ENCODE results near the gene SLC12A5.
A peak's percentile ranks its signal among the peaks of the same experiment; 100 is the strongest.

The SLC12A5 gene

DNA sequence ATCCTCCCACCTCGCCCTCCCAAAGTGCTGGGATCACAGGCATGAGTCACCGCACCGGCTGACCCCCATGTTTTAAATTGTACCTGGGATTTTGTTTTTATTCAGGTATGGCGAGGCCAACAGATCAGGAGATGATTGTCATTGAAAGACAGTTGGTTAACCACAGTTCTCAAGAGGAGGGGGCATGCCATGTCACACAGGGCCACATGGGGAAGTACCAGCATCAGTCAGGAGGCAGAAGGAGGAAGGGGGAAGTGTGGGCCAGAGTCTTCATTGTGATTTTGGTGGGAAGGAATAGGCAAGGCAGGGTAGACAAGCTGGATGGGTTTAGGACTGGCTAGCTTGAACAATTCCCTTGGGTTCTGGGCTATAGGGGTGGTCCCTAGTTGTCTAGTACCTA is 30.3 kb upstream of the SLC12A5 start:
- no peak overlapping the region for H3K4me2 ChIP-seq (ENCODE audit: low read length)
- H3K18ac ChIP-seq (ENCODE audit: low read length): no peak overlapping the region
- no peak overlapping the region for H3K23ac ChIP-seq (ENCODE audit: low read length)
- H3K14ac ChIP-seq (ENCODE audit: low read length): no peak overlapping the region
- no peak overlapping the region for H4K12ac ChIP-seq (ENCODE audit: low read depth, low read length)
- WGBS (ENCODE audit: extremely low coverage, insufficient coverage, insufficient read length): no CpG with 5 or more reads among the region's 4 CpGs
- H3K9ac ChIP-seq (ENCODE audit: low read length): no peak overlapping the region
- H3K4me1 ChIP-seq (ENCODE audit: control insufficient read depth in 1 of 2, insufficient read depth in 2 of 2, low read length in 2 of 2): peaks cover 9 to 29% of the 10 kb centered on the region in 2 experiments
- H3K79me2 ChIP-seq (ENCODE audit: control insufficient read depth, insufficient read depth, low read length, poor library complexity): no peaks in the 10 kb centered on the region
- H4K8ac ChIP-seq (ENCODE audit: low read depth, low read length): no peak overlapping the region
- H2BK5ac ChIP-seq (ENCODE audit: low read depth, low read length, poor library complexity): no peak overlapping the region
- no peaks in the 10 kb centered on the region for H3K27me3 ChIP-seq (ENCODE audit: insufficient read depth, low read length)
- no peaks in the 10 kb centered on the region for H3K9me3 ChIP-seq (ENCODE audit: insufficient read depth, low read depth, low read length)
- no peak overlapping the region for H2AFZ ChIP-seq (ENCODE audit: insufficient read depth, low read length, poor library complexity)
- no peak overlapping the region for H2AK5ac ChIP-seq (ENCODE audit: low read length)
- peaks cover 13% of the 10 kb centered on the region for H3K79me1 ChIP-seq (ENCODE audit: low read length)
- DNase-seq: no peak
- H4K91ac ChIP-seq (ENCODE audit: low read depth, low read length): no peak overlapping the region
- no peaks in the 10 kb centered on the region for H3K36me3 ChIP-seq (ENCODE audit: control insufficient read depth in 1 of 2, insufficient read depth in 2 of 2, low read length in 2 of 2)
- no peak overlapping the region for H3K27ac ChIP-seq (ENCODE audit: low read depth, low read length)
- H3K4ac ChIP-seq (ENCODE audit: low read depth, low read length): no peak overlapping the region
- no peak overlapping the region for H2BK120ac ChIP-seq (ENCODE audit: insufficient read depth, low read length, poor library complexity)
- peak overlapping the region; percentile 3 for H2BK12ac ChIP-seq (ENCODE audit: low read length)
- H3K4me3 ChIP-seq (ENCODE audit: low read depth, low read length): no peak overlapping the region

DNA sequence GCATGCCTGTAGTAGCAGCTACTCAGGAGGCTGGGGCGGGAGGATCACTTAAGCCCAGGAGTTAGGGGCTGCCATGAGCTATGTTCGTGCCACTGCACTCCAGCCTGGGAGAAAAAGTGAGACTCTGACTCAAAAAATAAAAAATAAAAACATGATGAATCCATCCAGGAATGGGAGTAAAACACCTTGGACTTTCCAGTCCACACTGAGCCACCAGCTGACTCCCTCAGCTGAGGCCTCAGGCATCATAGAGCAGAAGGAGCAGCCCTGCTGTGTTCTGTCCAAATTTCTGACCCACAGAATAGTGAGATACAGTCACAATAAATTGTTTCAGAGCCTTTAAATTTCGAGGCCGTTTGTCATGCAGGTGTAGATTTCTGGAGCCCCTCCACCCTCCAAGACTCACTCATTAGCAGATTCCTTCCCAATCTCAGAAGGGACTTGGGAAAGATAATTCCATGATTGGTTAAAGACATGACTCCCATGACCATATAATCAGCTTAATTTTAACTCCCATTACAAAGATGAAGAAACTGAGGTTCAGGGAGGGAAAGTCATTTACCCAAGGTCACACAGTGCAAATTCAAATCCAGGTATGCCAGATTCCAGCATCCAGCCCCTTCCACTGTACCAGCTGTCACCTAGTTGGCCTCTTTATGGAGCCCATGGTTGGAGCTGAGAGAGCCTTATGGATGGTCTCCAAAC is 29.3 kb upstream of the SLC12A5 start:
- no peak overlapping the region for H3K4me2 ChIP-seq (ENCODE audit: low read length)
- H3K9ac ChIP-seq (ENCODE audit: low read length): no peak overlapping the region
- H3K27me3 ChIP-seq (ENCODE audit: insufficient read depth, low read length): no peaks in the 10 kb centered on the region
- H3K14ac ChIP-seq (ENCODE audit: low read length): peak overlapping the region; percentile 4
- H3K23ac ChIP-seq (ENCODE audit: low read length): no peak overlapping the region
- no peaks in the 10 kb centered on the region for H3K36me3 ChIP-seq (ENCODE audit: control insufficient read depth in 1 of 2, insufficient read depth in 2 of 2, low read length in 2 of 2)
- WGBS (ENCODE audit: extremely low coverage, insufficient coverage, insufficient read length): no CpG with 5 or more reads among the region's 4 CpGs
- no peak overlapping the region for H2AFZ ChIP-seq (ENCODE audit: insufficient read depth, low read length, poor library complexity)
- peak overlapping the region; percentile 15 for H2BK120ac ChIP-seq (ENCODE audit: insufficient read depth, low read length, poor library complexity)
- no peak overlapping the region for H2AK5ac ChIP-seq (ENCODE audit: low read length)
- H3K4ac ChIP-seq (ENCODE audit: low read depth, low read length): no peak overlapping the region
- peak overlapping the region; percentile 51 for H2BK12ac ChIP-seq (ENCODE audit: low read length)
- no peak overlapping the region for H2BK5ac ChIP-seq (ENCODE audit: low read depth, low read length, poor library complexity)
- H3K18ac ChIP-seq (ENCODE audit: low read length): no peak overlapping the region
- H4K12ac ChIP-seq (ENCODE audit: low read depth, low read length): no peak overlapping the region
- no peak overlapping the region for H3K27ac ChIP-seq (ENCODE audit: low read depth, low read length)
- no peak overlapping the region for H4K8ac ChIP-seq (ENCODE audit: low read depth, low read length)
- H3K79me1 ChIP-seq (ENCODE audit: low read length): peaks cover 18% of the 10 kb centered on the region
- peak overlapping the region; percentile 28 for H4K91ac ChIP-seq (ENCODE audit: low read depth, low read length)
- peaks cover 13 to 34% of the 10 kb centered on the region in 2 experiments for H3K4me1 ChIP-seq (ENCODE audit: control insufficient read depth in 1 of 2, insufficient read depth in 2 of 2, low read length in 2 of 2)
- no peak for DNase-seq
- H3K4me3 ChIP-seq (ENCODE audit: low read depth, low read length): no peak overlapping the region
- H3K79me2 ChIP-seq (ENCODE audit: control insufficient read depth, insufficient read depth, low read length, poor library complexity): no peaks in the 10 kb centered on the region
- H3K9me3 ChIP-seq (ENCODE audit: insufficient read depth, low read depth, low read length): no peaks in the 10 kb centered on the region

DNA sequence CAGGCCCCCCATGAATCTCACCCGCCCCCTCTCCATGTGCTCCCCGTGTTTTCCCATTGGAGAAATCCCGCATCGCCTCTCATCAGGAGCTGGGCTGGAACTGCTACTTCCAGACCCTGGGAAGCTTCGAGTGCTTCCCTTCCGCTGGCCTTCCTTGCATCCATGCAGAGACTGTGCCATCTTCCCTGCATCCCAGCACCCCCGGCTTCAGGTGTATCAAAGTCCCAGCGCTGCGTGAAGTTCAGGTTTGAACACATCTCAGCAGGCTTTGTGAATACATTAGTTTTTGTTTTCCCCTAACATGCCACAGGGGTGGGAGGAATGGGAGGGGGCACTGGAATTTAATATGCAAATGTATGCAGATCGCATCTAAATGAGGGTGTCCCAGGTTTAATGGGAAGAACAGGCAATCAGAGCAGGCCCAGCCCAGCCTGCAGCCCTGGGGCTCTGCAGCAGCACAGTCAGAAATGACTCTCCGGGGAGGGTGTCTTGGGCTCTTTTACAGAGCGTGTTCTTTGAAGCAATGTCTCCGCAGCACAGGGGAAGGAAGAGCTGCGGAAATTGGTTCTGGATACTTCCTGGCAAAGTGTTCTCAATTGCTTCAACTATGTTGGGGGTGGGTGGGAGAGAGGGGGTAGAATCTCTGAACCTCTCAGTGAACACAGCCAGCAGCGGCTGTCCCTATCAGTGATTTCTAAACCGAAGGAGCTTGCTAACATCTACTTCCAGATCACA is 28.6 kb upstream of the SLC12A5 start:
- H3K18ac ChIP-seq (ENCODE audit: low read length): no peak overlapping the region
- peaks cover 17 to 35% of the 10 kb centered on the region in 2 experiments for H3K4me1 ChIP-seq (ENCODE audit: control insufficient read depth in 1 of 2, insufficient read depth in 2 of 2, low read length in 2 of 2)
- H2BK120ac ChIP-seq (ENCODE audit: insufficient read depth, low read length, poor library complexity): peak overlapping the region; percentile 15
- H3K9me3 ChIP-seq (ENCODE audit: insufficient read depth, low read depth, low read length): no peaks in the 10 kb centered on the region
- H3K14ac ChIP-seq (ENCODE audit: low read length): peak overlapping the region; percentile 4
- WGBS (ENCODE audit: extremely low coverage, insufficient coverage, insufficient read length): no CpG with 5 or more reads among the region's 16 CpGs
- no peak overlapping the region for H2AFZ ChIP-seq (ENCODE audit: insufficient read depth, low read length, poor library complexity)
- no peak overlapping the region for H3K4me3 ChIP-seq (ENCODE audit: low read depth, low read length)
- H3K23ac ChIP-seq (ENCODE audit: low read length): no peak overlapping the region
- no peak for DNase-seq
- peaks cover 21% of the 10 kb centered on the region for H3K79me1 ChIP-seq (ENCODE audit: low read length)
- H3K27me3 ChIP-seq (ENCODE audit: insufficient read depth, low read length): no peaks in the 10 kb centered on the region
- H4K12ac ChIP-seq (ENCODE audit: low read depth, low read length): no peak overlapping the region
- no peaks in the 10 kb centered on the region for H3K36me3 ChIP-seq (ENCODE audit: control insufficient read depth in 1 of 2, insufficient read depth in 2 of 2, low read length in 2 of 2)
- peak overlapping the region; percentile 30 for H2BK12ac ChIP-seq (ENCODE audit: low read length)
- H3K4me2 ChIP-seq (ENCODE audit: low read length): peak overlapping the region; percentile 45
- peak overlapping the region; percentile 43 for H3K27ac ChIP-seq (ENCODE audit: low read depth, low read length)
- no peak overlapping the region for H3K9ac ChIP-seq (ENCODE audit: low read length)
- H3K79me2 ChIP-seq (ENCODE audit: control insufficient read depth, insufficient read depth, low read length, poor library complexity): no peaks in the 10 kb centered on the region
- H2BK5ac ChIP-seq (ENCODE audit: low read depth, low read length, poor library complexity): peak overlapping the region; percentile 31
- no peak overlapping the region for H4K8ac ChIP-seq (ENCODE audit: low read depth, low read length)
- H4K91ac ChIP-seq (ENCODE audit: low read depth, low read length): peak overlapping the region; percentile 28
- no peak overlapping the region for H3K4ac ChIP-seq (ENCODE audit: low read depth, low read length)
- no peak overlapping the region for H2AK5ac ChIP-seq (ENCODE audit: low read length)

DNA sequence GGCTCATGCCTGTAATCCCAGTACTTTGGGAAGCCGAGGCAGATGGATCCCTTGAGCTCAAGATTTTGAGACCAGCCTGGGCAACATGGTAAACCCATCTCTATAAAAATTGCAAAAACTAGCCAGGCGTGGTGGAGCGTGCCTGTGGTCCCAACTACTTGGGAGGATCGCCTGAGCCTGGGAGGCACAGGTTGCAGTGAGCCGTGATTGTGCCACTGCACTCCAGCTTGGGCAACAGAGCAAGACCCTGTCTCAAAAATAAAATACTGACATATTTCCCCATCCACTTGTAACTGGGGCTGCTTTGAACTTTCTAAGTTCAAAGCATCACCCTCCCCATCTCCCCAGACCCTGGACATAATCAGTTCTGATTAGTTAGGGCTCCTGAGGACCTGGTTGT is 27.5 kb upstream of the SLC12A5 start:
- Histone ChIP-seq H3K23ac (ENCODE audit: low read length) (no peak overlapping the region), H3K9ac (ENCODE audit: low read length) (no peak overlapping the region), H2AFZ (ENCODE audit: insufficient read depth, low read length, poor library complexity) (no peak overlapping the region), H3K4me3 (ENCODE audit: low read depth, low read length) (no peak overlapping the region), H3K4ac (ENCODE audit: low read depth, low read length) (no peak overlapping the region), H3K27ac (ENCODE audit: low read depth, low read length) (no peak overlapping the region), H3K79me2 (ENCODE audit: control insufficient read depth, insufficient read depth, low read length, poor library complexity) (no peaks in the 10 kb centered on the region), H3K4me2 (ENCODE audit: low read length) (no peak overlapping the region), H3K9me3 (ENCODE audit: insufficient read depth, low read depth, low read length) (no peaks in the 10 kb centered on the region), H3K36me3 (ENCODE audit: control insufficient read depth in 1 of 2, insufficient read depth in 2 of 2, low read length in 2 of 2) (no peaks in the 10 kb centered on the region), H4K91ac (ENCODE audit: low read depth, low read length) (peak overlapping the region; percentile 62), H4K8ac (ENCODE audit: low read depth, low read length) (no peak overlapping the region), H2BK12ac (ENCODE audit: low read length) (peak overlapping the region; percentile 48), H2AK5ac (ENCODE audit: low read length) (no peak overlapping the region), H3K4me1 (ENCODE audit: control insufficient read depth in 1 of 2, insufficient read depth in 2 of 2, low read length in 2 of 2) (peaks cover 20 to 38% of the 10 kb centered on the region in 2 experiments), H4K12ac (ENCODE audit: low read depth, low read length) (no peak overlapping the region), H3K18ac (ENCODE audit: low read length) (peak overlapping the region; percentile 39), H2BK120ac (ENCODE audit: insufficient read depth, low read length, poor library complexity) (no peak overlapping the region), H3K79me1 (ENCODE audit: low read length) (peaks cover 27% of the 10 kb centered on the region), H3K14ac (ENCODE audit: low read length) (peak overlapping the region; percentile 40), H2BK5ac (ENCODE audit: low read depth, low read length, poor library complexity) (no peak overlapping the region), H3K27me3 (ENCODE audit: insufficient read depth, low read length) (no peaks in the 10 kb centered on the region)
- no peak for DNase-seq
- WGBS (ENCODE audit: extremely low coverage, insufficient coverage, insufficient read length): no CpG with 5 or more reads among the region's 5 CpGs

Measured in trophoblast cell (in vitro differentiated cells and primary cell).